Suprapubic skin (tissue), 4 donors: ENCODE data around the gene COL4A5. TPM values are rescaled to one million over a fixed set of nuclear protein-coding genes. Genes with fewer than 3 reads are reported as not detected.

Experiments used
- DNase-seq, 2 donors: peaks; one replicate each; pipeline ENCODE4 v3.0.0-alpha.2; 2019; ENCODE audit warnings: low spot score in 2 of 2
- H3K27ac ChIP-seq: fragments of 200-600 bp; sonication (generic); one replicate; pipeline ENCODE4 v1.5.1; 2019
- H3K27me3 ChIP-seq: fragments of 200-600 bp; sonication (generic); one replicate; pipeline ENCODE4 v1.5.1; 2019
- H3K36me3 ChIP-seq: fragments of 200-600 bp; sonication (generic); one replicate; pipeline ENCODE4 v1.5.1; 2019
- H3K4me1 ChIP-seq: fragments of 200-600 bp; sonication (generic); one replicate; pipeline ENCODE4 v1.5.1; 2019
- H3K4me3 ChIP-seq: fragments of 200-600 bp; sonication (generic); one replicate; pipeline ENCODE4 v1.5.1; 2019; ENCODE audit warnings: mild to moderate bottlenecking
- H3K9me3 ChIP-seq: fragments of 200-600 bp; sonication (generic); one replicate; pipeline ENCODE4 v1.5.1; 2019
- EP300 ChIP-seq: sonication (generic); formaldehyde crosslinking; IDR thresholded peaks from one replicate; pipeline ENCODE4 v1.6.1; 2017; ENCODE audit warnings: antibody characterized with exemption
- POLR2A ChIP-seq, 2 donors: fragments of 450-650 bp; IDR thresholded peaks; one replicate each; pipeline ENCODE4 v1.6.1; 2017; ENCODE audit warnings: antibody characterized with exemption in 2 of 2, mild to moderate bottlenecking in 2 of 2, moderate library complexity in 2 of 2
- POLR2AphosphoS5 ChIP-seq, 3 donors: sonication (generic); formaldehyde crosslinking; IDR thresholded peaks; one replicate each; pipeline ENCODE4 v1.6.1; 2017; ENCODE audit warnings: antibody characterized with exemption in 3 of 3
- WGBS: methylation state at CpG from one replicate; pipeline ENCODE4 v1.1.5; 2018; 5-methylcytosine and 5-hydroxymethylcytosine counted together
- total RNA-seq, 4 donors: library from RNA; depleted of rRNA; stranded (reverse); fragments of >200 nt; gene quantifications; one replicate each; pipeline ENCODE4 v1.1.0, GENCODE V29; 2016
- TF ChIP-seq, protein P1 (sequence below), 2 donors: fragments of 200-600 bp in 1 of 2; fragments of 450-650 bp in 1 of 2; sonication (generic) in 1 of 2; IDR thresholded peaks; one replicate each; pipeline ENCODE4 v1.5.1; 2016 to 2019; ENCODE audit warnings: antibody characterized with exemption in 2 of 2, mild to moderate bottlenecking in 1 of 2, moderate library complexity in 1 of 2

Gene COL4A5
- total RNA-seq, 4 donors from 2014 or later: 52.3 to 151 (median 60.2) TPM

DNA sequence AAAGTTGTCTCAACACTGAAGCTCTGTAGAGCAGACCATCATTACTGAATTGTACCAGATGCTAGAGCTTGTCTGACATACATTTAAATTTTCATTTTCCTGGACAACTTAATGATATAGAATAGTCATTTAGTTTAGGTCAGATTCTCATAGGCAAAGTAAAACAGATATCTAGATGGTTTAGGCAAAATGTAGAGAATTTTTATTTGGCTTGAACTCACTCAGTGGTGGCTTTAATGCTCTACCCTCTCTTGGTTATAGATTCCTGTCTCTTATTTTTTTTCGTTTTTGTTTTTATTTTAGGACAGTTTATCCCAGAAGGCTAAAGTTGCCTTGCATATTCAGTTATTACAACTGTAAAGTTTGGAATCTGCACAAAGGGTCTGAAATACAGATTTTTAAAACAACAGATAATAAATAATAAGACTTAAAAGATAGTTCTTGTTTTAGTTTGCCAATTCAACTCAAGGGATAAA lies 300.7 kb downstream of the COL4A5 start:
- Histone ChIP-seq H3K27ac (no peak overlapping the region), H3K36me3 (no peaks in the 10 kb centered on the region), H3K9me3 (no peaks in the 10 kb centered on the region), H3K4me1 (peaks cover 16% of the 10 kb centered on the region), H3K4me3 (no peak overlapping the region), H3K27me3 (peaks cover 41% of the 10 kb centered on the region)
- no peak for DNase-seq
- 31% methylated on average over 1 of the region's 1 CpG for WGBS
- TF ChIP-seq EP300 (no peak), POLR2AphosphoS5 (IDR thresholded peaks at IDR 0.05) (no peak), POLR2A (IDR thresholded peaks at IDR 0.05) (no peak)
- TF ChIP-seq, protein P1, sequence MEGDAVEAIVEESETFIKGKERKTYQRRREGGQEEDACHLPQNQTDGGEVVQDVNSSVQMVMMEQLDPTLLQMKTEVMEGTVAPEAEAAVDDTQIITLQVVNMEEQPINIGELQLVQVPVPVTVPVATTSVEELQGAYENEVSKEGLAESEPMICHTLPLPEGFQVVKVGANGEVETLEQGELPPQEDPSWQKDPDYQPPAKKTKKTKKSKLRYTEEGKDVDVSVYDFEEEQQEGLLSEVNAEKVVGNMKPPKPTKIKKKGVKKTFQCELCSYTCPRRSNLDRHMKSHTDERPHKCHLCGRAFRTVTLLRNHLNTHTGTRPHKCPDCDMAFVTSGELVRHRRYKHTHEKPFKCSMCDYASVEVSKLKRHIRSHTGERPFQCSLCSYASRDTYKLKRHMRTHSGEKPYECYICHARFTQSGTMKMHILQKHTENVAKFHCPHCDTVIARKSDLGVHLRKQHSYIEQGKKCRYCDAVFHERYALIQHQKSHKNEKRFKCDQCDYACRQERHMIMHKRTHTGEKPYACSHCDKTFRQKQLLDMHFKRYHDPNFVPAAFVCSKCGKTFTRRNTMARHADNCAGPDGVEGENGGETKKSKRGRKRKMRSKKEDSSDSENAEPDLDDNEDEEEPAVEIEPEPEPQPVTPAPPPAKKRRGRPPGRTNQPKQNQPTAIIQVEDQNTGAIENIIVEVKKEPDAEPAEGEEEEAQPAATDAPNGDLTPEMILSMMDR (IDR thresholded peaks at IDR 0.05): no peak

Other genes starting within 250 kb of the COL4A5 start
- 10 to 100 TPM; 14.9 to 20.7 (median 16.5) TPM for gene COL4A6, start 1.4 kb upstream of the COL4A5 start, total RNA-seq